PFSK-1 (cell line): ENCODE data around the gene PLEKHG3.

Experiments used
- FOXP2 ChIP-seq: optimal IDR thresholded peaks from 2 replicates; pipeline ENCODE3; 2011; ENCODE audit warnings: borderline replicate concordance, control low read depth, inconsistent platforms; ENCODE audit not compliant: insufficient read depth; ENCODE audit errors: extremely low read length, extremely low read depth
- POLR2AphosphoS5 ChIP-seq: IDR thresholded peaks from 2 replicates; pipeline ENCODE4 v1.6.1; 2012; ENCODE audit warnings: low read depth, mild to moderate bottlenecking, control low read depth, low read length, moderate library complexity
- SIN3A ChIP-seq: IDR thresholded peaks from 2 replicates; pipeline ENCODE4 v1.6.1; 2012; ENCODE audit warnings: mild to moderate bottlenecking, low read length, moderate library complexity, borderline replicate concordance; ENCODE audit not compliant: insufficient read depth
- TAF1 ChIP-seq: IDR thresholded peaks from 2 replicates; pipeline ENCODE4 v1.6.1; 2012; ENCODE audit warnings: low read length, control low read depth, borderline replicate concordance; ENCODE audit not compliant: insufficient read depth
- TF ChIP-seq, protein P1 (sequence below), 2 experiments: IDR thresholded peaks; 2 replicates each; pipeline versions ENCODE4 v1.6.1 to v1.8.0; 2011 to 2012; ENCODE audit warnings: low read depth in 2 of 2, low read length in 2 of 2, control low read depth in 1 of 2, inconsistent platforms in 1 of 2, mild to moderate bottlenecking in 1 of 2, moderate library complexity in 1 of 2; ENCODE audit not compliant: insufficient read depth in 1 of 2

PLEKHG3 gene

DNA sequence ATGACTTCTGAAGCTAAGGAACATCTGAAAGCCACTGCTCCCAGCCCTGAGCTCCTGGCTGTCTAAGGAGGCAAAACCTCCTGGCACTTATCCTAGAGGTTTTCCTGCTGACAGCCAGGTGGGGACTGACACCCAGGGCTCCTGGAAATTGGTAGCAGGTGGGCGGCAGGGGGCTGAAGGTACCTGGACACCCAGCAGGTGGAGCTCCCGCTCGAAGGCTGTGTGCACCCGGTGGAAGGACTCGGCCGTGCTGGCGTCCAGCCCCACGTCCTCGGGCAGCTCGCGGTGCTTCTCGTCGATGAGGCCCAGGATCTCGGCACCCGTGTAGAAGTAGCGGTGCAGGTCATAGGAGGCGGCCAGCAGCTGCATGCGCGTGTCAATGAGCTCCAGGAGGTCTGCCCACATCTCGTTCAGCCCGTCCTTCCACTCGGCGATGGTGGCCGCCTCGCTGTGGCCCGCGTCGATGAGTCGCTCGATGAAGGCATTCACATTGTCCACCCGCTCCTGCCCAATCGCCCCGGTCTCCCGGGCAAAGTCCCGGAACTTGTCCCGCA, 68.2 kb downstream of the PLEKHG3 start:
- TF ChIP-seq POLR2AphosphoS5 (no peak), FOXP2 (no peak), SIN3A (no peak), TAF1 (no peak)
- TF ChIP-seq, protein P1, sequence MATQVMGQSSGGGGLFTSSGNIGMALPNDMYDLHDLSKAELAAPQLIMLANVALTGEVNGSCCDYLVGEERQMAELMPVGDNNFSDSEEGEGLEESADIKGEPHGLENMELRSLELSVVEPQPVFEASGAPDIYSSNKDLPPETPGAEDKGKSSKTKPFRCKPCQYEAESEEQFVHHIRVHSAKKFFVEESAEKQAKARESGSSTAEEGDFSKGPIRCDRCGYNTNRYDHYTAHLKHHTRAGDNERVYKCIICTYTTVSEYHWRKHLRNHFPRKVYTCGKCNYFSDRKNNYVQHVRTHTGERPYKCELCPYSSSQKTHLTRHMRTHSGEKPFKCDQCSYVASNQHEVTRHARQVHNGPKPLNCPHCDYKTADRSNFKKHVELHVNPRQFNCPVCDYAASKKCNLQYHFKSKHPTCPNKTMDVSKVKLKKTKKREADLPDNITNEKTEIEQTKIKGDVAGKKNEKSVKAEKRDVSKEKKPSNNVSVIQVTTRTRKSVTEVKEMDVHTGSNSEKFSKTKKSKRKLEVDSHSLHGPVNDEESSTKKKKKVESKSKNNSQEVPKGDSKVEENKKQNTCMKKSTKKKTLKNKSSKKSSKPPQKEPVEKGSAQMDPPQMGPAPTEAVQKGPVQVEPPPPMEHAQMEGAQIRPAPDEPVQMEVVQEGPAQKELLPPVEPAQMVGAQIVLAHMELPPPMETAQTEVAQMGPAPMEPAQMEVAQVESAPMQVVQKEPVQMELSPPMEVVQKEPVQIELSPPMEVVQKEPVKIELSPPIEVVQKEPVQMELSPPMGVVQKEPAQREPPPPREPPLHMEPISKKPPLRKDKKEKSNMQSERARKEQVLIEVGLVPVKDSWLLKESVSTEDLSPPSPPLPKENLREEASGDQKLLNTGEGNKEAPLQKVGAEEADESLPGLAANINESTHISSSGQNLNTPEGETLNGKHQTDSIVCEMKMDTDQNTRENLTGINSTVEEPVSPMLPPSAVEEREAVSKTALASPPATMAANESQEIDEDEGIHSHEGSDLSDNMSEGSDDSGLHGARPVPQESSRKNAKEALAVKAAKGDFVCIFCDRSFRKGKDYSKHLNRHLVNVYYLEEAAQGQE (IDR thresholded peaks at IDR 0.05; ENCODE audit: insufficient read depth in 1 of 2, low read depth in 2 of 2, low read length in 2 of 2), result no peak

DNA sequence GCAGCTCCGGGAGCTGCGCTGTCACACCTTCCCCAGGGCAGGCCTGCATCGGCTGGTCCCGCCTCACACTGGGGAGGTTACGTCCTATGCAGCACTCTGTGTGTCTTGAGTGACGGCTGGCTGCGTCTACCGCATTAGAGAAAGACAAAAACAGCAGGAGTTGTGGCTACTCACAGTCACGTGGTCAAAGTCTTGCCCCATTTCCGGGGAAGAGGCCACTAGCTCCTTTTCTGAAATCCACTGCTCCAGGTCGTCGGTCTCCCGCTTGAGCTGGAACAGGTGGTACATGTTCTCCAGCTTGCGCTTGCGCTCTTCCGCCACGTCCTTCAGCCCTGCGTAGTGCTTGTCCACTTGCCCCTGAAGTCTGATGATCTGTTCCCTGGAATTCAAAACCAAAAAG, 68.8 kb downstream of the PLEKHG3 start:
- TF ChIP-seq FOXP2 (no peak), TAF1 (no peak), POLR2AphosphoS5 (no peak), SIN3A (no peak)
- TF ChIP-seq, protein P1 (IDR thresholded peaks at IDR 0.05; ENCODE audit: insufficient read depth in 1 of 2, low read depth in 2 of 2, low read length in 2 of 2), result no peak

DNA sequence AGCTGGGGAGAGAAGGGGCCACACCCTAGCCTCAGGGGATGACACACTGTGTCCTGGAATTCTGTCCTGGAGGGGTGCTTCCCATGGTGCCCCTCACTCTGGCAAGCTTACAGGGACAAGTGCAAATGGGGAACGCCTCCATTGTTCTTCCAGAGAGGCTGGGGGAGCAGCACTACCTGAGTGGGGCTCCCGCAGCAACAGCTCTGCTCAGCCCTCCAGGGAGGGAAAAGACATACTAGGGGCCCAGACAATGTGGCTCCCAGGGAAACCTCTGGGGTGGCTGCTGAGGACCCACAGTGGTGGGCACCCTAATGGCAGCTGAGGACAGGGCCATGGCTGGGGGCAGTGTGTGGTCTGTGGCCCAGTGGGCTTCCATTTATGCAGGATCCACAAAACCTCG, 69.4 kb downstream of the PLEKHG3 start:
- TF ChIP-seq TAF1 (no peak), FOXP2 (no peak), POLR2AphosphoS5 (no peak), SIN3A (no peak)
- TF ChIP-seq, protein P1 (IDR thresholded peaks at IDR 0.05; ENCODE audit: insufficient read depth in 1 of 2, low read depth in 2 of 2, low read length in 2 of 2), result no peak

DNA sequence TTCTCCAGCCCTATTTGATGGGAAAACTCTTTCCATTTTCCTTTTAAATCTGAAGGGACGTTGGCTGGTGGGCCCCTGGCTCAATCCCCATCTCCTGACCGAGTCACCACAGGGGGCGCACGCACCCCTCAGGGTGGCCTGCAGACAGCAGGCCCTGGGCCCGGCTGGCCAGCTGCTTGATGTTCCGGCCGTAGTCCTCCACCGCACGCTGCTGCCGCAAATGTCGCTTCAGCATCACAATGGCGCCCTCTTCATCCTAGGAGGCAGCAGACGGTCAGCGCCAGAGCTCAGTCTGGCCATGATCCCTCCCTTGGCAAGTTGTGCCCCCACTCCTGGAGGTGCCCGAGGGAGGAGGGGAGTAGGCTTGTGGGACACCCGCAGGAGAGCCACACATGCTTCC, 70.0 kb downstream of the PLEKHG3 start:
- TF ChIP-seq TAF1, result no peak
- no peak for TF ChIP-seq POLR2AphosphoS5
- TF ChIP-seq, protein P1 (IDR thresholded peaks at IDR 0.05; ENCODE audit: insufficient read depth in 1 of 2, low read depth in 2 of 2, low read length in 2 of 2), result no peak
- no peak for TF ChIP-seq SIN3A
- no peak for TF ChIP-seq FOXP2

DNA sequence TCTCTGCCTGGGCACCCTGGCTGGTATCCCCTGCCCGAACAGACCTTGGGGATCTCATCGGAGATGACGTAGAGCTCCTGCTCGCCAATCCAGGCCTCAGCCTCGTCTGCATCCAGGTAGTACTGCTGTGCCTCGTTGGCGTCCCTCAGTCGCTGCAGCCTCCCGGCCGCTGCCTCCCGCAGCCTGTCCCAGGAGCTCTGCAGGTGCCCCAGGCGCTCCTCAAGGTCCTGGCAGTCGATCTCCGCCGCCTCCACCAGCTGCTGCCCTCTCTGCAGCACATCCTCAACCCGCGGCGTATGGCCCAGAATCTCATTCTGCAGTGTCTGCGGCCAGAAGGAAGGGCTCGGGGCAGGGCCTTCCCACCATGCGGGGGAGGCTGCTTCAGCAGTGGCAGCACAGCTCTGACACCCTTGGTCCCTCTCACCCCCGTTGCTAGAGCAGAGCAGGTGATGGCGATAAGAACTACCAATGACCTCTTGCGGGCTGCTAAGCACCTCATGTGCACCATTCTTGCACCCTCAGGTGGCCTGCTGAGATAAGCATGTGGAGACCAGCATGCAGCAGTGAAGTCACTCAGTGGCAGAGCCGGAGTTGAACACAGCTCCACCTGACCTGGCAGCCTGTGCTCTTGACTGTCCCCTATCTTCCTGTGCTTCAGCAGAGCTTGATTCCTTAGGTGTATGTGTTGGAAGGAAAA, 71.0 kb downstream of the PLEKHG3 start:
- TF ChIP-seq FOXP2 (no peak), POLR2AphosphoS5 (no peak), TAF1 (no peak), SIN3A (no peak)
- TF ChIP-seq, protein P1 (IDR thresholded peaks at IDR 0.05; ENCODE audit: insufficient read depth in 1 of 2, low read depth in 2 of 2, low read length in 2 of 2), result no peak
